Dermis blood vessel endothelial cell (primary cell): ENCODE measurements around the gene RBMS3. TPM values are rescaled to one million over a fixed set of nuclear protein-coding genes. Genes with fewer than 3 reads are reported as not detected.
A peak's percentile ranks its signal among the peaks of the same experiment; 100 is the strongest.
"Not testable (repeated sequence)": the region's sequence is repeated elsewhere in the genome, so short reads cannot be mapped to it uniquely, and the experiment has no call there.

ENCODE experiments used
- DNase-seq: peaks from one replicate; pipeline ENCODE4 v3.0.0; 2010
- total RNA-seq: library from RNA; depleted of rRNA; stranded (reverse); fragments of >200 nt; gene quantifications from 2 replicates; pipeline ENCODE4 v1.2.3, GENCODE V29; 2014

RBMS3 gene
- total RNA-seq, 1 donor from 2014 or later = 37.6 TPM

GRCh38 chr3:30042916-30043555 lies 762.2 kb downstream of the RBMS3 start:
- DNase-seq = peak; percentile 32

- DNase-seq = peak; percentile 20
Measured at GRCh38 chr3:30044515-30044914, 763.6 kb downstream of the RBMS3 start.

- no peak for DNase-seq
Measured at GRCh38 chr3:30048431-30048830, 767.6 kb downstream of the RBMS3 start.

GRCh38 chr3:30050116-30050515 lies 769.2 kb downstream of the RBMS3 start:
- DNase-seq = not testable (repeated sequence)

- no peak for DNase-seq
Measured at GRCh38 chr3:30059240-30059639, 778.4 kb downstream of the RBMS3 start.
